Tibial artery (tissue), 4 donors: ENCODE measurements around the gene DRG2.

ENCODE experiments used
- DNase-seq, 2 donors: peaks; one replicate each; pipeline ENCODE4 v3.0.0-alpha.2; 2019
- H3K27ac ChIP-seq, 2 donors: fragments of 200-600 bp; sonication (generic) in 1 of 2; 1 replicate in 1 of 2; 2 replicates in 1 of 2; pipeline ENCODE4 v1.5.1; 2018 to 2019; ENCODE audit warnings: mild to moderate bottlenecking in 1 of 2
- H3K27me3 ChIP-seq, 2 donors: fragments of 200-600 bp; sonication (generic) in 1 of 2; one replicate each; pipeline versions ENCODE4 v1.5.1 to v1.6.0; 2016 to 2019
- H3K36me3 ChIP-seq, 3 donors: fragments of 200-600 bp; sonication (generic) in 2 of 3; one replicate each; pipeline ENCODE4 v1.5.1; 2016 to 2019; ENCODE audit warnings: mild to moderate bottlenecking in 2 of 3
- H3K4me1 ChIP-seq, 4 donors: fragments of 200-600 bp; sonication (generic) in 2 of 4; 1 replicate in 3 of 4; 2 replicates in 1 of 4; pipeline ENCODE4 v1.5.1; 2016 to 2019
- H3K4me3 ChIP-seq, 2 donors: fragments of 200-600 bp; sonication (generic) in 1 of 2; 1 replicate in 1 of 2; 2 replicates in 1 of 2; pipeline ENCODE4 v1.5.1; 2018 to 2019; ENCODE audit warnings: mild to moderate bottlenecking in 2 of 2
- H3K9me3 ChIP-seq, 3 donors: fragments of 200-600 bp; sonication (generic) in 1 of 3; one replicate each; pipeline ENCODE4 v1.5.1; 2016 to 2019
- intact Hi-C: fragments of 100-400 bp; cut with DNase I; formaldehyde crosslinking; loops from one replicate; pipeline ENCODE4 v1.15.0; 2023; ENCODE audit warnings: low total_unique reads
- TF ChIP-seq, protein P1 (sequence below), 2 experiments: fragments of 200-600 bp in 1 of 2; fragments of 450-650 bp in 1 of 2; IDR thresholded peaks; one replicate each; pipeline ENCODE4 v1.5.1; 2017 to 2019; ENCODE audit warnings: antibody characterized with exemption in 2 of 2, mild to moderate bottlenecking in 1 of 2, moderate library complexity in 1 of 2

The DRG2 gene, protein sequence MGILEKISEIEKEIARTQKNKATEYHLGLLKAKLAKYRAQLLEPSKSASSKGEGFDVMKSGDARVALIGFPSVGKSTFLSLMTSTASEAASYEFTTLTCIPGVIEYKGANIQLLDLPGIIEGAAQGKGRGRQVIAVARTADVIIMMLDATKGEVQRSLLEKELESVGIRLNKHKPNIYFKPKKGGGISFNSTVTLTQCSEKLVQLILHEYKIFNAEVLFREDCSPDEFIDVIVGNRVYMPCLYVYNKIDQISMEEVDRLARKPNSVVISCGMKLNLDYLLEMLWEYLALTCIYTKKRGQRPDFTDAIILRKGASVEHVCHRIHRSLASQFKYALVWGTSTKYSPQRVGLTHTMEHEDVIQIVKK

DNA sequence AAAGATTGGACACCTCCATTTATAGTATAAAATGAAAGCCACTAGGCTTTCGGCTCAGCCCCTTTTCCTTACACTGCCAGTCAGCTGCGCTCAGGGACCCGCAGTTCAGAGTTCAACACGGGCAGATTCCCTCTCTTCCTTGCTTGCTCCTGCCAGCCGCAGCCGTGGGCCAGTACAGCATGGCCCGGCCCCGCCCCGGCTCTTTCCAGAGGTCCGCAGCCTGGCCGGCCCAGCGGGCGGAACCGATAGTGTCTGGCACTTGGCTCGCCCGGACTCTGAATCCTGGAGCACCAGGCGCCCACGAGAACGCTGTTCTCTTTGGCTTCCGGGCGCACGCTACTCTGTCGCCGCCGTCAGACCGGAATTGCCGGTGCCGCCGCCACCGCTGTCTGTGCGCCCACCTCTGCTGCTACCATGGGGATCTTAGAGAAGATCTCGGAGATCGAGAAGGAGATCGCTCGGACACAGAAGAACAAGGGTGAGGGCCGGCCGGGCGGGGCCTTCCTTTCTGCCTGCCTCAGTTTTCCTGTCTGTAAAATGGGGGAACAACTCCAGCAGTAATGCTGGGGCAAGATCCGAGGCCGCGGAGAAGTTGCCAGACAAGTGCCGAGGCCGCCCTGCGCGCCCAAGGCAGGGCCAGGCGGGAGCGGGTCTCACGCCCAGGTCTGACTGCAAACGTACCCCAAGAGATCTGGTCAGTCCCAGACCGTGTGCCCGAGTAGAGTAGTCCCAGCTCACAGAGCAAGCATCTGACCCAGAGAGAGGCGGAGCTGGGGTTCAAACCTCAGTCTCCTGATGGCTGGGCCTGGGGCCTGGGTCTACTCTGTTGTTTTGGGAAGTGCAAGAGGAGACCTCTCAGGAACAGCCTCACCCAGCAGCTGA lies at the start of gene DRG2:
Gene DRG2, plus strand, starts transcription at position 339 of the 882 bp plus-strand sequence. Its CDS starts 76 bp downstream, at position 415.
- peak within 1 kb of the TSS; percentile 81 to 83 for H3K27ac ChIP-seq
- intact Hi-C loops = loop anchor here (5.0 kb wide), 1 partner anchor 306 kb away; no protein-coding TSS in a partner anchor
- no peaks in the 10 kb centered on the region for H3K9me3 ChIP-seq
- H3K27me3 ChIP-seq = no peaks in the 10 kb centered on the region
- TF ChIP-seq, protein P1, sequence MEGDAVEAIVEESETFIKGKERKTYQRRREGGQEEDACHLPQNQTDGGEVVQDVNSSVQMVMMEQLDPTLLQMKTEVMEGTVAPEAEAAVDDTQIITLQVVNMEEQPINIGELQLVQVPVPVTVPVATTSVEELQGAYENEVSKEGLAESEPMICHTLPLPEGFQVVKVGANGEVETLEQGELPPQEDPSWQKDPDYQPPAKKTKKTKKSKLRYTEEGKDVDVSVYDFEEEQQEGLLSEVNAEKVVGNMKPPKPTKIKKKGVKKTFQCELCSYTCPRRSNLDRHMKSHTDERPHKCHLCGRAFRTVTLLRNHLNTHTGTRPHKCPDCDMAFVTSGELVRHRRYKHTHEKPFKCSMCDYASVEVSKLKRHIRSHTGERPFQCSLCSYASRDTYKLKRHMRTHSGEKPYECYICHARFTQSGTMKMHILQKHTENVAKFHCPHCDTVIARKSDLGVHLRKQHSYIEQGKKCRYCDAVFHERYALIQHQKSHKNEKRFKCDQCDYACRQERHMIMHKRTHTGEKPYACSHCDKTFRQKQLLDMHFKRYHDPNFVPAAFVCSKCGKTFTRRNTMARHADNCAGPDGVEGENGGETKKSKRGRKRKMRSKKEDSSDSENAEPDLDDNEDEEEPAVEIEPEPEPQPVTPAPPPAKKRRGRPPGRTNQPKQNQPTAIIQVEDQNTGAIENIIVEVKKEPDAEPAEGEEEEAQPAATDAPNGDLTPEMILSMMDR (IDR thresholded peaks at IDR 0.05) = no peak
- H3K4me1 ChIP-seq = peaks cover 0 to 20% (median 18%) of the 10 kb centered on the region in 4 donors
- DNase-seq = peak; percentile 94
- no peaks in the 10 kb centered on the region for H3K36me3 ChIP-seq
- H3K4me3 ChIP-seq = peak within 1 kb of the TSS; percentile 69 to 83

DNA sequence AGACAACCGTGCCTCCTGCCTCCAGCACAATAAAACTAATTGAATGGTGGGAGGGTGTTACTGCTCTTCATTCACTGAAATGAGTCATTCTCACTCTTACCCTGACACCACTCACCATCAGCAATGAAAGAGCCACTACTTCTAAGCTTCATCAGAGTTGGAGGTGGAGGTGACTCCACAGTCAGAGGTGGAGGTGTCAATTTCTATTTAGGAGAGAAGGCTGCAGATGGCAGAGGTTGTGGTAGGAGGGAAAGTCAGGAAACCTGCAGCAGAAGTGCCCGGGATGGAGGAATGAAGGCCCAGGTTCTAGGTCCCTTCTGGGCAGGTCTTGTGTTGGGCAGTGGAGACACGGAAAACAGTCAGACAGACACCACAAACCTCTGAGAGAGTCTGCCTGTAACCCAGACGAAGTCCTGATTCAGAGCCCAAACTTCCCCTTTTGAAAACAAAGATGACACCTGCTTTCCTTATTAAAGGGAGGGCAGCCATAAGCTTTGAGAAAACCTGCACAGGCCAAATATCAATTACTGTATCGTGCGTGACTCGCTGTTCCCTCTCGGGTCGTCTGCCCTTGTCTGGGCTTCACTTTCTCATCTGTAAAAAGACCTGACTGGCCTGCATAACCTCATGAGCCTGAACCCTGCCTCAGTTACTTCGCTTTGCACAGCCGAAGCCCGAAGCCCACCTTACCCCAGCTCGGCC lies 49.4 kb upstream of the DRG2 start:
- TF ChIP-seq, protein P1 (IDR thresholded peaks at IDR 0.05) = no peak
- Histone ChIP-seq H3K27me3 (no peaks in the 10 kb centered on the region), H3K9me3 (no peaks in the 10 kb centered on the region), H3K4me1 (peaks cover 0 to 41% (median 31%) of the 10 kb centered on the region in 4 donors), H3K36me3 (no peaks in the 10 kb centered on the region), H3K4me3 (peak overlapping the region; percentile 85 to 97), H3K27ac (peak overlapping the region; percentile 73 to 92)
- intact Hi-C loops = loop anchor here (5.0 kb wide), 1 partner anchor 356 kb away; the partner anchor contains the start of gene RAI1
- no peak for DNase-seq

DNA sequence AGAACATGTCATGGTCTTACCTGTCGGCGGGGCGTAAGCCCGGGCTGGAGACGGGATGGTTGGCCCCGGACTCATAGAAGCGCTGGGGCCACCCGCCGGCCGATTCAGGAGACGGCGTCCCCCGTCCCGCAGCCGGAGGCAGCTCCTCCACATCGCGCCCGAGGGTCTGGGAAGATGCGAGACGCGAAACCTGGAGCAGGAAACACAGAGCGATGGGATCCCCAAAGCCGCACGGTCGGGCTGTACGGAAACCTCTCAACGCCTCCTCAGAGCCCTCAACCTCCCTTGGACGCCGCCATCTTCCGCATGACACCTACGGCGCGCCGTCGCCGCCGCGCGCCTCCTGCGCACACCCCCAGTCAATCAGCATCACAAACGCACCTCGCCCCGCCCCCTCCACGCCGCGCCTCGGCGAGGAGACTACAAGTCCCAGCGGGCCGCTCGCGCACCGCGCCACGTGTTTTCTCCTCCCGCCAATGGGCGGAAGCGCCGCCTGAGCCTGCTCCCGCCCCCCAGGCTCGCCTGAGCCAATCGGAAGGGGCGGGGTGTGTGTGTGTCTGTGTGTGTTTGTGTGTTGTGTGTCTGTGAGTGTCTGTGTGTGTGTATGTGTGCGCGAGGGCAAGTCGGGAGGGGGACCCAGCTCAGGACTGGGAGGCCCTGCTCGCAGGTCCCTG lies 48.8 kb upstream of the DRG2 start, which contains the start of the genes ATPAF2 and GID4:
Gene ATPAF2, minus strand, starts transcription at position 308 of the 674 bp plus-strand sequence. Its CDS starts 155 bp downstream, at position 153.
Gene GID4, plus strand, starts transcription at position 548 of the 674 bp plus-strand sequence. Its CDS starts 57 bp downstream, at position 605.
- H3K27ac ChIP-seq = peak within 1 kb of the TSS; percentile 73 to 92
- intact Hi-C loops = loop anchor here (5.0 kb wide), 1 partner anchor 357 kb away; the partner anchor contains the start of gene RAI1

DNA sequence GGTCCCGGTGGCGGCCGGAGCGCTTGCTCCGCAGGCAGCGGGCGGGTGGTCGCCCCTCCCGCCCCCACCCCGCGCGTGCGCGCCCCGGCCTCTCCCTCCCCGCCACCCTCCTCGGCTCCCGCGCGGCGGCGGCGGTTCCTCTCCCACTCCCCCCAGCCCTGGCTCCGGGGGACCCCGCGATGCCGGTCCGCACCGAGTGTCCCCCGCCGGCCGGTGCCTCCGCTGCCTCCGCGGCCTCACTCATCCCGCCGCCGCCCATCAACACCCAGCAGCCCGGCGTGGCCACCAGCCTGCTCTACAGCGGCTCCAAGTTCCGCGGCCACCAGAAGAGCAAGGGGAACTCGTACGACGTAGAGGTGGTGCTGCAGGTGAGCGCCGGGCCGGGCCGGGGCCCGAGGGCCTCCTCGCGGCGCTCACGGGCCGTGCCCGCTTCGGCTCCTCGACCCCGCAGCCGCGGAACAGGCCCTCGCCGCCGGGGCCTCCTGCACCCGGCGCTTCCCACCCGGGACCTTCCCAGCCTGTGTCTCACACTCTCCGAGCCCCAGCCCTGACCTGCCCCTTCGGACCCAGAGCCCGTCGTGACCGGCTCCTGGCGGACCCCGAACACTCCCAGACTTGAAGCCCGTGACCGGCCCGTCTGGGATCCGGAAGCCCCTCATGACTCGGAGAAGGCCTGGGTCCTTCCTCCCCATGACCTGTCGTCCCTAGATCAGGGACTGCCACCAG lies 48.0 kb upstream of the DRG2 start:
- DNase-seq = peak in 1 of 2 donors; percentile 50
- no peaks in the 10 kb centered on the region for H3K27me3 ChIP-seq
- H3K9me3 ChIP-seq = no peaks in the 10 kb centered on the region
- H3K4me1 ChIP-seq = peaks cover 0 to 41% (median 31%) of the 10 kb centered on the region in 4 donors
- H3K36me3 ChIP-seq = no peaks in the 10 kb centered on the region
- peak overlapping the region; percentile 85 to 97 for H3K4me3 ChIP-seq
- TF ChIP-seq, protein P1 (IDR thresholded peaks at IDR 0.05) = no peak
- intact Hi-C loops = loop anchor here (5.0 kb wide), 1 partner anchor 357 kb away; the partner anchor contains the start of gene RAI1
- peak overlapping the region; percentile 73 to 92 for H3K27ac ChIP-seq

More for the DNA sequence above, 48.8 kb upstream of the DRG2 start, which contains the start of the genes ATPAF2 and GID4:
- Histone ChIP-seq H3K27me3 (no peaks in the 10 kb centered on the region), H3K4me1 (peaks cover 0 to 41% (median 31%) of the 10 kb centered on the region in 4 donors), H3K9me3 (no peaks in the 10 kb centered on the region), H3K4me3 (peak within 1 kb of the TSS; percentile 85 to 97), H3K36me3 (no peaks in the 10 kb centered on the region)
- TF ChIP-seq, protein P1 (IDR thresholded peaks at IDR 0.05) = no peak
- peak; percentile 100 for DNase-seq
